K562 (cell line): ENCODE measurements around the gene TMEFF1. TPM values are rescaled to one million over a fixed set of nuclear protein-coding genes. Genes with fewer than 3 reads are reported as not detected.
A peak's percentile ranks its signal among the peaks of the same experiment; 100 is the strongest.

Experiments used
- ADNP ChIP-seq: fragments of 200-800 bp; sonication (Bioruptor generic); IDR thresholded peaks from 2 replicates; pipeline ENCODE4 v1.6.1; 2016; ENCODE audit warnings: missing genetic modification characterization, missing compliant biosample characterization
- CHCHD3 ChIP-seq: fragments of 250-450 bp; sonication (Bioruptor Pico); IDR thresholded peaks from 2 replicates; pipeline ENCODE4 v2.1.2; 2022; ENCODE audit warnings: mild to moderate bottlenecking
- CREB3L1 ChIP-seq: fragments of 450-650 bp; IDR thresholded peaks from 2 replicates; pipeline ENCODE4 v1.6.1; 2014; ENCODE audit warnings: low read depth, mild to moderate bottlenecking, moderate library complexity, borderline replicate concordance
- CTBP1 ChIP-seq: fragments of 450-650 bp; IDR thresholded peaks from 2 replicates; pipeline ENCODE4 v1.6.1; 2016; ENCODE audit warnings: borderline replicate concordance
- FOXK2 ChIP-seq, 2 experiments: fragments of 450-650 bp; IDR thresholded peaks in 1 of 2; conservative IDR thresholded peaks in 1 of 2; 2 replicates each; pipeline ENCODE4 v1.6.1; 2016; ENCODE audit warnings: low read depth in 2 of 2, mild to moderate bottlenecking in 1 of 2
- GTF2F1 ChIP-seq: IDR thresholded peaks from 2 replicates; pipeline ENCODE4 v1.6.1; 2011; ENCODE audit warnings: low read depth, low read length, improper control_type of control experiment
- NONO ChIP-seq, 2 experiments: fragments of 200-400 bp in 1 of 2; fragments of 450-650 bp in 1 of 2; formaldehyde crosslinking in 1 of 2; IDR thresholded peaks; 2 replicates each; pipeline ENCODE4 v1.6.1; 2017; ENCODE audit warnings: low read depth in 2 of 2, mild to moderate bottlenecking in 2 of 2, moderate library complexity in 2 of 2, low read length in 1 of 2
- POLR2G ChIP-seq: fragments of 200-400 bp; formaldehyde crosslinking; IDR thresholded peaks from 2 replicates; pipeline ENCODE4 v1.6.1; 2017; ENCODE audit warnings: low read depth, mild to moderate bottlenecking, antibody characterized with exemption, low read length, moderate library complexity
- PPARD ChIP-seq: fragments of 250-450 bp; sonication (Bioruptor Pico); IDR thresholded peaks from 2 replicates; pipeline ENCODE4 v1.8.0; 2022; ENCODE audit warnings: inconsistent platforms, mild to moderate bottlenecking, moderate library complexity
- TCF7L2 ChIP-seq: fragments of 150-350 bp; IDR thresholded peaks from 2 replicates; pipeline ENCODE4 v1.6.1; 2016; ENCODE audit warnings: low read depth, mild to moderate bottlenecking, low read length, moderate library complexity
- VEZF1 ChIP-seq: fragments of 200-800 bp; sonication (Bioruptor generic); IDR thresholded peaks from 2 replicates; pipeline ENCODE4 v1.6.1; 2017; ENCODE audit warnings: missing genetic modification characterization, missing compliant biosample characterization
- ZNF121 ChIP-seq: sonication (generic); formaldehyde crosslinking; conservative IDR thresholded peaks from 2 replicates; pipeline ENCODE4 v1.8.0; 2022; ENCODE audit warnings: missing genetic modification reagents
- ZNF280A ChIP-seq: fragments of 450-650 bp; IDR thresholded peaks from 2 replicates; pipeline ENCODE4 v1.6.1; 2018; ENCODE audit warnings: mild to moderate bottlenecking, low read depth; ENCODE audit not compliant: partially characterized antibody
- polyA plus RNA-seq, 8 experiments: library from polyadenylated mRNA; depleted of rRNA in 4 of 8; stranded (reverse) in 5 of 8; unstranded in 3 of 8; fragments of >200 nt; fragmentation: Nextera tagmentation in 2 of 8; fragmentation: Illumina TruSeq in 1 of 8; extraction: Ambion mirVana in 2 of 8; extraction: Trizol in 1 of 8; gene quantifications; 2 replicates each; pipeline versions ENCODE4 v1.2.1 to v1.2.3, GENCODE V29; 2011 to 2014; ENCODE audit warnings: inconsistent platforms in 1 of 8, missing spikeins in 1 of 8
- total RNA-seq, 7 experiments: library from RNA; depleted of rRNA in 6 of 7; stranded (reverse); fragments of >200 nt in 6 of 7; fragmentation: Illumina TruSeq in 2 of 7; extraction: Trizol in 2 of 7; gene quantifications; 2 replicates each; pipeline versions ENCODE4 v1.2.1 to v1.2.3, GENCODE V29; 2011 to 2021; ENCODE audit warnings: low replicate concordance in 1 of 7

TMEFF1 gene
- total and polyA plus RNA-seq, 9 of the 15 experiments (the other 6 are each of a cell fraction or from before 2014, with no cell fraction given) = 0.07 to 1.1 (median 0.28) TPM; not detected in 2

GRCh38 chr9:100427366-100428263 lies 45.3 kb upstream of the TMEFF1 start (continued):
- TF ChIP-seq ZNF121 (CRISPR knock-in tag) (no peak), CREB3L1 (no peak), NONO (IDR thresholded peaks at IDR 0.05; ENCODE audit: low read depth in 2 of 2, low read length in 1 of 2) (0 out of 4 replicates have a peak, but pooled peaks of 1 of the 2 experiments have one; percentile 18), FOXK2 (conservative IDR thresholded peaks at IDR 0.05 in 1 of 2, IDR thresholded peaks at IDR 0.05 in 1 of 2; ENCODE audit: low read depth in 2 of 2) (no peak), VEZF1 (CRISPR knock-in tag) (peak; percentile 40; the same call in 1 of the 2 replicates), CHCHD3 (CRISPR knock-in tag) (no peak), POLR2G (peak; percentile 57), GTF2F1 (no peak), ZNF280A (no peak), ADNP (no peak), CTBP1 (peak; percentile 60; the same call in 1 of the 2 replicates), PPARD (CRISPR knock-in tag) (no peak), TCF7L2 (no peak)
